ENCODE data around the gene PDK2.

Gene PDK2

DNA sequence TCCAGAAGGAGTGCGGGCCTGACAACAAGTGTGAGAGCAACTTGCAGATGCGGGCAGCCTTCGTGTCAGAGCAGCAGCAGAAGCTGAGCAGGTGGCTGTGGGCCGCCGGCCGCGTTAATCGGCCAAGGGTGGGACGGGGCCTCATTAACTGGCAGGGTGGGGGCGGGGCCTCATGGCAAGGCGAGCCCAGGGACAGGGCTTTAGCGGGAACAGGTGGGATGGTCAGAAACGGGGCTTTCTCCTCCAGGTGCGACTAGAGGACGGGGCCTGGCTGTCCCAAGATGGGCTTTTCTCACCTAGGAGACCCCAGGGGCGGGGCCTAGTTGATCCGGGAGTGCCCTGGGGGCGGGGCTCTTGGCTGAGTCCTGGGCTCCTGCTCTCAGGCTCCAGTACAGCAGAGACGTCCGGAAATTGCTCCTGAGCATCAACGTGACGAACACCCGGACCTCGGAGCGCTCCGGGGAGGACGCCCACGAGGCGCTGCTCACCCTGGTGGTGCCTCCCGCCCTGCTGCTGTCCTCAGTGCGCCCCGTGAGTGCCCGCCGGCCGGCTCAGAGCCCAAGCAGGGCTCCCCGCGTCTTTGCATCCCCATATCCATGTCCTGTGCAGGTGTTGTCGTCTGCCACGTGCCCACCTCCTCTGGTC is 18.4 kb upstream of the PDK2 start:
- DNase-seq: no peak
- peaks cover 96% of the 10 kb centered on the region for H3K36me3 ChIP-seq (replicated peaks)
- TF ChIP-seq, protein P1, sequence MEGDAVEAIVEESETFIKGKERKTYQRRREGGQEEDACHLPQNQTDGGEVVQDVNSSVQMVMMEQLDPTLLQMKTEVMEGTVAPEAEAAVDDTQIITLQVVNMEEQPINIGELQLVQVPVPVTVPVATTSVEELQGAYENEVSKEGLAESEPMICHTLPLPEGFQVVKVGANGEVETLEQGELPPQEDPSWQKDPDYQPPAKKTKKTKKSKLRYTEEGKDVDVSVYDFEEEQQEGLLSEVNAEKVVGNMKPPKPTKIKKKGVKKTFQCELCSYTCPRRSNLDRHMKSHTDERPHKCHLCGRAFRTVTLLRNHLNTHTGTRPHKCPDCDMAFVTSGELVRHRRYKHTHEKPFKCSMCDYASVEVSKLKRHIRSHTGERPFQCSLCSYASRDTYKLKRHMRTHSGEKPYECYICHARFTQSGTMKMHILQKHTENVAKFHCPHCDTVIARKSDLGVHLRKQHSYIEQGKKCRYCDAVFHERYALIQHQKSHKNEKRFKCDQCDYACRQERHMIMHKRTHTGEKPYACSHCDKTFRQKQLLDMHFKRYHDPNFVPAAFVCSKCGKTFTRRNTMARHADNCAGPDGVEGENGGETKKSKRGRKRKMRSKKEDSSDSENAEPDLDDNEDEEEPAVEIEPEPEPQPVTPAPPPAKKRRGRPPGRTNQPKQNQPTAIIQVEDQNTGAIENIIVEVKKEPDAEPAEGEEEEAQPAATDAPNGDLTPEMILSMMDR (IDR thresholded peaks at IDR 0.05; ENCODE audit: low read depth, low read length, missing control alignments): no peak
- in situ Hi-C loops (cut with HindIII; ENCODE audit: low pct_ligation_motif_present, low sequenced_read_pairs): no loop called here
- no peak overlapping the region for H3K4me3 ChIP-seq (ENCODE audit: low read depth, low read length)
- H3K27ac ChIP-seq: no peak overlapping the region
- no peaks in the 10 kb centered on the region for H3K27me3 ChIP-seq (replicated peaks)

DNA sequence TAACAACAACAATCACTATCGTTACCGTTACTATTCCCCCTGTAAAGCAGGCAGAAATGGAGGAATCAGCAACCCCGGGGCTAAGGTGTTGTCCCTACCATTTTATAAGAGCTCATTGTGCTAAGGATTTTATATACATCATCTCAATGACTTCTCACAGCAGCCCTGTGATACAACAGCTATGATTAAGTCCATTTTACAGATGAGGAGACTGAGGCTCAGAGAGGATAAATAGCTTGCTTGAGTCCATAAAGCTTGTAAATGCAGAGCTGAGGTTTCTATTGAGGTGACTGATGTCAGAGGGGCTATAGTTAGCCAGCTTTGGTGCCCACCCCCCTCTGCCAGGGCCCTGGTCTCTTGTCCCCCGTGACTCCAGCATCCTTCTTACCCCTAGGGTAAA is 16.7 kb upstream of the PDK2 start:
- DNase-seq: no peak
- H3K36me3 ChIP-seq (replicated peaks): peaks cover 98% of the 10 kb centered on the region
- in situ Hi-C loops (cut with HindIII; ENCODE audit: low pct_ligation_motif_present, low sequenced_read_pairs): no loop called here
- H3K27ac ChIP-seq: no peak overlapping the region
- H3K27me3 ChIP-seq (replicated peaks): no peaks in the 10 kb centered on the region
- H3K4me3 ChIP-seq (ENCODE audit: low read depth, low read length): no peak overlapping the region
- TF ChIP-seq, protein P1 (IDR thresholded peaks at IDR 0.05; ENCODE audit: low read depth, low read length, missing control alignments): no peak

DNA sequence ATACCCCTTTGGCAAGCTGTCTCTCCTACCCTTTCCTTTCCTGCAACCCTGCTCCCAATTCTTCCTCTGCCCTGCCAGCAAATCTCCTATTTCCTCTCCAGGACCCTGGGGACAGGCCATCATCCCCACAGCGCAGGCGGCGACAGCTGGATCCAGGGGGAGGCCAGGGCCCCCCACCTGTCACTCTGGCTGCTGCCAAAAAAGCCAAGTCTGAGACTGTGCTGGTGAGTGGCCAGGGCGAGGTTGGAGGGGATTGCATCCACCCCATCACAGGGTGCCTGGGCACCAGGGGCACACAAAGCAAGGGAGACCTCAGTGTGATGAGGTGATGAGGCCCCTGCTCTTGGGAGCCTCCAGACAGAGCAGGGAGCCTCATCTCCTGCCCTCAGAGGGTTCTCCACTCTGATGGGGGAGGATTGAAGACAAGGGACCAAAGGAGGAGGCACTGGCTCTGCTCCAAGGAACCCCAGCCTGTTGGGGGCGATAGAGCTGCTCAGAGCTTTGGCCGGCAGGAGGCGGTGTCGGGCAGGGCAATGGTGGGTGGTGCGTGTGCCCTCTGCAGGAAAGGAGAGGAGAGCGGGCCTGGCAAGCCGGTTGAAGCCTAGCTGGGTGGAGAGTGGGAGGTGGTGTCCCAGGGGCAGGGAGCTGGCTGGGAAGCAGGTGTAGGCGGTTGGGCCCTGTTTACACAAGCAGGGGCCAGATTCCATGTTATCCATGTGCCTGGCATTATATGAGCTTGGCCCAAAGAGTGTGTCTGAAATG is 15.6 kb upstream of the PDK2 start:
- TF ChIP-seq, protein P1 (IDR thresholded peaks at IDR 0.05; ENCODE audit: low read depth, low read length, missing control alignments): peak; percentile 88
- H3K27ac ChIP-seq: no peak overlapping the region
- no peak for DNase-seq
- in situ Hi-C loops (cut with HindIII; ENCODE audit: low pct_ligation_motif_present, low sequenced_read_pairs): no loop called here
- no peaks in the 10 kb centered on the region for H3K27me3 ChIP-seq (replicated peaks)
- H3K4me3 ChIP-seq (ENCODE audit: low read depth, low read length): no peak overlapping the region
- H3K36me3 ChIP-seq (replicated peaks): peaks cover 91% of the 10 kb centered on the region

DNA sequence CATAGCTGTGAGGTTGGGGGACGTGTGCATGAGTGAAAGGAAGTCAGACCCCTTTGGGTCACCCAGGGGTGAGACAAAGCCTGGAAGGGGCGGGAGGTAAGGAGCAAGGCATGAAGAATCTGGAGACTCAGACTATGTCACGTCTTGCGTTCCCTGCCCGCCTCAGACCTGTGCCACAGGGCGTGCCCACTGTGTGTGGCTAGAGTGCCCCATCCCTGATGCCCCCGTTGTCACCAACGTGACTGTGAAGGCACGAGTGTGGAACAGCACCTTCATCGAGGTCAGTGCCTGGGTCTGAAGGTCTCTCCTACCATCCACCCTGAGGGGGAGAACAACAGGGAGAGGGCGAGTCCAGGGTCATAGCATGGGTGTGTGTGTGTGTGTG is 15.1 kb upstream of the PDK2 start:
- DNase-seq: no peak
- in situ Hi-C loops (cut with HindIII; ENCODE audit: low pct_ligation_motif_present, low sequenced_read_pairs): no loop called here
- Histone ChIP-seq H3K4me3 (ENCODE audit: low read depth, low read length) (no peak overlapping the region), H3K27me3 (replicated peaks) (no peaks in the 10 kb centered on the region), H3K36me3 (replicated peaks) (peaks cover 92% of the 10 kb centered on the region), H3K27ac (no peak overlapping the region)
- TF ChIP-seq, protein P1 (IDR thresholded peaks at IDR 0.05; ENCODE audit: low read depth, low read length, missing control alignments): no peak

DNA sequence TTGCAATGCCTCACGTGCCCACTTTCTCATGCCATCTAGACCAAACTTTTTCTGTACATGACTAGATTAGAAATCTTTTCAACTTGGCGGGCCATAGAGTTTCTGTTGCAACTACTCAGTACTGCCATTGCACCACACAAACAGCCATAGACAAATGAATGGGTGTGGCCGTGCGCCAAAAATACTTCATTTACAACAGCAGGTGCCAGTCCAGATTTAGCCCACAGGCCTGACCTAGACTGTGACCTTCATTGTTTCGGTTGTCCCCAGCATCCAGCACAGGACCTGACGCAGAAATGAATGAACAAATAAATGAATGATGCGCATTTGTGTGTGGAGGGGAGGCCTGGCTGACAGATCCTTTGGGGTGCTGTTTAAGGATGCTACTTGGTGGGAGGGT is 14.3 kb upstream of the PDK2 start:
- no peak overlapping the region for H3K4me3 ChIP-seq (ENCODE audit: low read depth, low read length)
- TF ChIP-seq, protein P1 (IDR thresholded peaks at IDR 0.05; ENCODE audit: low read depth, low read length, missing control alignments): no peak
- H3K27ac ChIP-seq: no peak overlapping the region
- no peak for DNase-seq
- in situ Hi-C loops (cut with HindIII; ENCODE audit: low pct_ligation_motif_present, low sequenced_read_pairs): no loop called here
- H3K36me3 ChIP-seq (replicated peaks): peaks cover 88% of the 10 kb centered on the region
- no peaks in the 10 kb centered on the region for H3K27me3 ChIP-seq (replicated peaks)
